H1 (cell line): ENCODE measurements around the gene ZNF521.

Experiments used
- BRCA1 ChIP-seq: IDR thresholded peaks from 2 replicates; pipeline ENCODE4 v1.6.1; 2012; ENCODE audit warnings: low read depth, low read length, improper control_type of control experiment
- CTCF ChIP-seq, 3 experiments: IDR thresholded peaks; 1 replicate in 2 of 3; 2 replicates in 1 of 3; pipeline versions ENCODE4 v1.5.1 to v1.6.1; 2011; ENCODE audit warnings: low read length in 3 of 3, mild to moderate bottlenecking in 3 of 3, inconsistent platforms in 2 of 3, low read depth in 1 of 3, moderate library complexity in 1 of 3; ENCODE audit not compliant: insufficient read depth in 1 of 3; ENCODE audit errors: control extremely low read depth in 1 of 3
- EZH2 ChIP-seq: fragments of 200-600 bp; sonication (generic); IDR thresholded peaks from 2 replicates; pipeline ENCODE4 v1.7.1; 2012; ENCODE audit warnings: low read depth, mild to moderate bottlenecking, moderate library complexity, low read length, inconsistent platforms; ENCODE audit not compliant: severe bottlenecking
- SRF ChIP-seq: IDR thresholded peaks from 2 replicates; pipeline ENCODE4 v1.6.1; 2011; ENCODE audit warnings: mild to moderate bottlenecking, low read depth, low read length, moderate library complexity

- TF ChIP-seq SRF (no peak), EZH2 (no peak), CTCF (IDR thresholded peaks at IDR 0.05; ENCODE audit: control extremely low read depth in 1 of 3, insufficient read depth in 1 of 3, low read depth in 1 of 3, low read length in 3 of 3) (peak in 2 of 3 experiments; percentile 18 to 30; a peak in 2 of 4 replicates), BRCA1 (no peak)
These were observed 17.4 kb downstream of the ZNF521 start for GRCh38 chr18:25334588-25334987.
